Measurements from ENCODE around the gene PHTF2. TPM values are rescaled to one million over a fixed set of nuclear protein-coding genes. Genes with fewer than 3 reads are reported as not detected.

PHTF2 gene
- total RNA-seq, 1 donor from 2014 or later = 27.0 TPM

DNA sequence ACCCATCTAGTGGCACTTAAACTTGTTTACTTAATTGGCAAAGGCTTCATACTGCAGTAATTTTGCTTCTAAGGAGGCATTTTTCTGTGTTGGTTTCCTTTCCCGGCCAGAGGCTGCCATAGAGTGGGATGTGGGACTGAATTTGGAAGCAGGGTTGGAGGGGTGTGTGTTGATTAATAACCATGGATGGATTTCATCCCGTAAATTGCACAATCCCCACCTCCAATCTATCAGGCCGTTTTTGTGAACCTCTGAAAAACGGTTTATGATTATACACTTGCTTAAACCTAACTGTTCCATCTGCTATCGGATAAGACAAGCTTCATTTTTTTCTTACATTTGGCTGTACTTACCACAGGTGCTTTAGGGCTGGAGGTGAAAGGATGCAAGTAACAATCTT, 1.6 kb upstream of the PHTF2 start:
- Histone ChIP-seq H2AFZ (ENCODE audit: low read depth, low read length) (no peak overlapping the region), H3K9me3 (ENCODE audit: insufficient read depth, low read depth, low read length) (no peaks in the 10 kb centered on the region), H4K20me1 (ENCODE audit: insufficient read depth, low read length) (peaks cover 7% of the 10 kb centered on the region), H3K4me2 (ENCODE audit: low read length) (peak overlapping the region; percentile 89), H3K9ac (ENCODE audit: low read length) (peak overlapping the region; percentile 89), H3K36me3 (ENCODE audit: insufficient read depth, low read length) (no peaks in the 10 kb centered on the region), H3K4me1 (ENCODE audit: insufficient read depth, low read length) (peaks cover 20% of the 10 kb centered on the region), H3K4me3 (ENCODE audit: insufficient read depth, low read depth, low read length) (peak overlapping the region; percentile 78), H3K27me3 (ENCODE audit: insufficient read depth, low read length) (no peaks in the 10 kb centered on the region), H3K27ac (ENCODE audit: low read depth, low read length) (no peak overlapping the region), H3K79me2 (ENCODE audit: insufficient read depth, low read length) (peaks cover 75% of the 10 kb centered on the region)
- Mint-ChIP-seq H3K9me3 (ENCODE audit: unreplicated experiment) (no peaks in the 10 kb centered on the region), H3K4me1 (ENCODE audit: low read depth, unreplicated experiment) (peaks cover 12% of the 10 kb centered on the region), H3K36me3 (ENCODE audit: low read depth, unreplicated experiment) (peaks cover 5% of the 10 kb centered on the region), H3K27ac (ENCODE audit: unreplicated experiment) (no peak overlapping the region), H3K27me3 (ENCODE audit: low read depth, unreplicated experiment) (no peaks in the 10 kb centered on the region), H3K4me3 (ENCODE audit: unreplicated experiment) (peak overlapping the region; percentile 98)
- no peak for DNase-seq (ENCODE audit: low read depth)
- no peak for TF ChIP-seq EZH2 (IDR thresholded peaks at IDR 0.05; ENCODE audit: insufficient read depth, low read length)
- no peak for TF ChIP-seq CTCF (IDR thresholded peaks at IDR 0.05; ENCODE audit: insufficient read depth, low read depth, low read length)
- no peak for FAIRE-seq

DNA sequence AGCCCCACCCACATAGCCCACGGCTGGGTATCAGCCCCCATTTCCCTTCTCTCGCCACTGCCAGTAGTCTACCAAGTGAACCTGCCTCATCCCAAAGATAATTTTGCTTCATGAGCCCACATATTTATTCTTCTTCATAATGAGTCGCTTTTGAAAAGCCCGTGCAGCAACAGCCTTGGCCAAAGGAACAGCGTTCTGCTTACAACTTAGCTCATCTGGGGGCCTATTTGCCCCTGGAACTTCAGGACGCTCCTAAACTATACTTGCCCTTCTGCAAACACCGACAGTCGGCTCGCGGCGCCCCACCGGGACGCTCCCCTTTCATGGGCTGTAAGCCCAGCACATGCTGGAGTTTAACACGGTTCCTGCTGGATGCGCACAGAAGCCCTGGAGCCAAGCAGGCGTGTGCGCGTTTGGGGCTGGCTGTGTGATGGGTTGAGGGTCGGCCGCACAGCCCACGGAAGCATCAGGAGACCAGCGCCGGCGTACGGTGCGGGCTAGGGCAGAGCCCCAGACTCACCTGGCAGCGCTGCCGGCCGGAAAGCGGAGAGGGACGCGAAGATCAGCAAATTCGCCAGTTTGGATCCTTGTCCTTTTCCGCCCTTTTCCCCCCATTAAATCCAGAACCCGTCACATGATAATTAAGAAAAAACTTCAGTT, 709 bp upstream of the PHTF2 start:
- Histone ChIP-seq H3K4me2 (ENCODE audit: low read length) (peak overlapping the region; percentile 89), H3K4me3 (ENCODE audit: insufficient read depth, low read depth, low read length) (peak overlapping the region; percentile 78), H3K79me2 (ENCODE audit: insufficient read depth, low read length) (peaks cover 84% of the 10 kb centered on the region), H3K36me3 (ENCODE audit: insufficient read depth, low read length) (no peaks in the 10 kb centered on the region), H3K4me1 (ENCODE audit: insufficient read depth, low read length) (peaks cover 20% of the 10 kb centered on the region), H3K9me3 (ENCODE audit: insufficient read depth, low read depth, low read length) (no peaks in the 10 kb centered on the region), H2AFZ (ENCODE audit: low read depth, low read length) (peak overlapping the region; percentile 73), H4K20me1 (ENCODE audit: insufficient read depth, low read length) (peaks cover 7% of the 10 kb centered on the region), H3K27me3 (ENCODE audit: insufficient read depth, low read length) (no peaks in the 10 kb centered on the region), H3K9ac (ENCODE audit: low read length) (peak overlapping the region; percentile 89), H3K27ac (ENCODE audit: low read depth, low read length) (peak overlapping the region; percentile 82)
- peaks cover 5% of the 10 kb centered on the region for H3K36me3 Mint-ChIP-seq (ENCODE audit: low read depth, unreplicated experiment)
- TF ChIP-seq EZH2 (IDR thresholded peaks at IDR 0.05; ENCODE audit: insufficient read depth, low read length) (no peak), CTCF (IDR thresholded peaks at IDR 0.05; ENCODE audit: insufficient read depth, low read depth, low read length) (no peak)
- peak overlapping the region; percentile 98 for H3K4me3 Mint-ChIP-seq (ENCODE audit: unreplicated experiment)
- H3K9me3 Mint-ChIP-seq (ENCODE audit: unreplicated experiment) = no peaks in the 10 kb centered on the region
- H3K4me1 Mint-ChIP-seq (ENCODE audit: low read depth, unreplicated experiment) = peaks cover 12% of the 10 kb centered on the region
- FAIRE-seq (no peak), DNase-seq (ENCODE audit: low read depth) (no peak)
- H3K27ac Mint-ChIP-seq (ENCODE audit: unreplicated experiment) = peak overlapping the region; percentile 83
- H3K27me3 Mint-ChIP-seq (ENCODE audit: low read depth, unreplicated experiment) = no peaks in the 10 kb centered on the region

All from astrocyte (in vitro differentiated cells and primary cell).